ENCODE measurements around the gene TMEM11.
A peak's percentile ranks its signal among the peaks of the same experiment; 100 is the strongest.

TMEM11 gene

DNA sequence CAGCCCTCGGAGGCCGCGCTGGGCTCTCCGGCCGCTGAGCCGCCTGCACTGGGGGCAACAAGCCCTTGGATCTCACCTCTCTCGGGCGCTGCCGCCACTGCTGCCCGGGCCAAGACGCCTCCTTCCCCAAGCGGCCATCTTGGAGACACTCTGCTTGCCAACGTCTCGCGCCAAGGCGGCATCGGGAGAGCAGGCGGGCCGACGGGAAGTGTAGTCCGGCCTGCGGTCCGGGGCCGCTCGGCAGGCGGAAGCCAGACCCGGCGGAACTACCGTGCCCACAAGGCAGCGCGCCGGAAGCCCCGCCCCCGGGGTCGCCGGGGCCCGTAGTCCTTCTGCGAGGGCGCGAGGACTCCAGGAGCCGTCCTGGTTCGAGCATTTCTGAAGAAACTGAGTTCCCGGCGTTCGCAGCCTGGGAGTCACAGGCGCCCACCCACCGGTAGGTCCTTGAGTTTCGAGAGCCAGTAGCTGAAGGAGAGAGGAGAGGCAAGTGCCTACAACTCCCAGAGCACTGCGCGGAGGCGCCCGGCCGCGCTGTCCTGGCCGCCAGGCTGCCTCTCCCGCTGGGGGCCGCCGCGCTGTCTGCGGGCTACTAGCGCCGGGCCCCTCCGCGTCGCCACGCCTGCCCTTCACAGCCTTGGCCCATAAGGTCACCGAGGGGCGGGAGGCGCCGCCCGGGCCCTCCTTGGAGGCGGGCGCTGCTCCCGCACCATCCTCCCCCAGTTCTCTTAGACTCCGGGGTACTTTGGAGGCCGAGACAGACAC, at the start of gene TMEM11:
Gene TMEM11, minus strand, starts transcription at position 147 of the 762 bp plus-strand sequence. Its CDS starts 9 bp downstream, at position 138.
- no peaks in the 10 kb centered on the region for H3K9me3 ChIP-seq (ENCODE audit: control insufficient read depth, insufficient read depth, low read length)
- H3K4me1 ChIP-seq (ENCODE audit: insufficient read depth, low read length): peaks cover 11% of the 10 kb centered on the region
- peak within 1 kb of the TSS; percentile 74 for H3K9ac ChIP-seq (ENCODE audit: low read depth, low read length)
- H3K36me3 ChIP-seq (ENCODE audit: insufficient read depth, low read length): peaks cover 7% of the 10 kb centered on the region; the same call in 1 of the 2 replicates

DNA sequence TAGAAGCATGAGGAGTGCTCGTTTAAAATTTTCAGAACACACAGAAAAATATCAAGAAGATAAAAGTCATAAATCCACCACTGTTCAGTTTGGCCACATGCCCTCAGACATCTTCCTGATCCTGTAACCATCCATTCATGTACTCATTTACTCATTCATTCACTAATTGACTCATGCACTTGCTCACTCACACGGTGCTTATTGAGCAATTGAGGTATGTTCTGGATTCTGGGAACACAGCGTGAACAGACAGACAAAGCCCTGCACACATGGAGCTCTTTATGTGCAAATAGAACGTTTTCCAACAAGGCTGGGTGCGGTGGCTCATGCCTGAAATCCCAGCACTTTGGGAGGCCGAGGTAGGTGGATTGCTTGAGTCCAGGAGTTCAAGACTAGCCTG, 49.4 kb upstream of the TMEM11 start:
- H3K4me1 ChIP-seq (ENCODE audit: insufficient read depth, low read length): no peaks in the 10 kb centered on the region
- H3K9me3 ChIP-seq (ENCODE audit: control insufficient read depth, insufficient read depth, low read length): no peaks in the 10 kb centered on the region
- no peaks in the 10 kb centered on the region for H3K36me3 ChIP-seq (ENCODE audit: insufficient read depth, low read length)
- H3K9ac ChIP-seq (ENCODE audit: low read depth, low read length): no peak overlapping the region

DNA sequence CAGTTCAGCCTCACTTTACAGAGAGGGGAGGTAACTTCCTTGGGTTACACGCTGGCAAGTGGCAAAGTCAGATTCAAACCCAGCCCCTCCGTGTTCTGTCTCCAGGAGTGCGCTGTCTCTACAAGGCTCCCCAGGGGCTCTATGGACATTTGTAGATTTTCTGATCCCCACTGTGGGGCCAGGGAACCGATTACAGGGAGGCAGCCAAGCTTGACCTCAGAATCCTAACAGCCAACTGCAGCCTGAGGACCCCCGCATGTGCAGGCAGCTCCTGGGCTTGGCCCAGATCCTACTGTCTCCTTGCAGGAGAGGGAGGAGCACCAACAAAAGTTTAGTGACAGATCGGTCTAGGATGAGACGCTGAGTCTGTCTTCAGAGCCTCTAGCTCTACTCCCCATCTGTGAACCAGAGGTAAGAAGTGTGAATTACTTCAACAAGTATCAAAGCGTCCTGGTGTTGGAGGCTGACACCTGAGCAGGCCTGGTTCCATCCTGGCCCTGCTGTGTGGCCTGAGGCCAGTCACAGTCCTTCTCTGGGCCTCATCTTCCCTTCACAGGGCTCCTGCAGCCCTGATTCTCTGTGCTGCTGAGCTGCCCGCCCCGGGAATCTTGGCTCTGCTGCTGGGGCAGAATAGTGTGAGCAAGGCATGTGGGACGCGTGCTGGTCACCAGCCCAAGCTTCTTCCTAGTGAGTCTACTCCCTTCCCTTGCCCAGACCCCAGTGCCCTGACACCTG, 48.5 kb upstream of the TMEM11 start:
- no peak overlapping the region for H3K9ac ChIP-seq (ENCODE audit: low read depth, low read length)
- no peaks in the 10 kb centered on the region for H3K9me3 ChIP-seq (ENCODE audit: control insufficient read depth, insufficient read depth, low read length)
- no peaks in the 10 kb centered on the region for H3K36me3 ChIP-seq (ENCODE audit: insufficient read depth, low read length)
- H3K4me1 ChIP-seq (ENCODE audit: insufficient read depth, low read length): no peaks in the 10 kb centered on the region

GRCh38 chr17:21258593-21258992, 44.6 kb upstream of the TMEM11 start:
- Histone ChIP-seq H3K36me3 (ENCODE audit: insufficient read depth, low read length) (no peaks in the 10 kb centered on the region), H3K9me3 (ENCODE audit: control insufficient read depth, insufficient read depth, low read length) (no peaks in the 10 kb centered on the region), H3K9ac (ENCODE audit: low read depth, low read length) (no peak overlapping the region), H3K4me1 (ENCODE audit: insufficient read depth, low read length) (peaks cover 9% of the 10 kb centered on the region)

DNA sequence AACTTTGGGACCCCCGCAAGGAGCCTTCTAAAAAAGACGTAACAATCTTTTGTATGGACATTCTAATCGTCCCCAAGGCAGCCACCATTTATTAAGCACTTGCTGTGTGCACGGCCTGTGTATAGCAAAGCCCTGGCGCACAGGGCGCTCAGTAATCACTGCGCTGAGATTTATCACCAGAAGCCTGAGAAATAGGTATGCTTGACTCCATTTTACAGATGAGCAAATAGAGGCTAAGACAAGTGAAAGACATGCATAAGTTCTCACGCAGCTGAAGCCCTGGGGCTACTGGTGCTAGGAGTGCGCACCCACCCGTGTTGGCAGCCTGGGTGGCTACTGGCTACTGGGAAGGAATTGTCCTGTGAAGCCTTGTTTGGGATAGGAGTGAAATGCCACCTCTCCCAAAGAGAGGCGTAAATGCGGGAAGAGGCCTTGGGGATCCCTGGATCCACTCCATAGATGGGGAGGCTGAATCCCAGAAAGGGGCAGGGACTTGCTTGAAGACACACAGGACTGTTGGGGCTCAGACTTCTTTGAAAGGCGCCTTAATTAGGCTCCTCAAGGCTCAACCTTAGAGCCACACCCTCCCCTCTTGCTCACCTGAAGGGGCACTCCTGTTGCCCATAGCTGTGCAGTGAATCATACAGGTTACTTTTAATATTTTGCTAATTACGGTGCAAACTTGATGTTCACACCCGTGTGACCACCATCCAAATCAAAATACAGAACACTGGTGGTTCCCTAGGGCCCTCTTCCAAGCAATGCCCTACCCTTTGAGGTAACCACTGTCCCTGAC, 39.9 kb upstream of the TMEM11 start:
- no peaks in the 10 kb centered on the region for H3K9me3 ChIP-seq (ENCODE audit: control insufficient read depth, insufficient read depth, low read length)
- peak overlapping the region; percentile 64 for H3K9ac ChIP-seq (ENCODE audit: low read depth, low read length)
- peaks cover 10% of the 10 kb centered on the region for H3K4me1 ChIP-seq (ENCODE audit: insufficient read depth, low read length)
- H3K36me3 ChIP-seq (ENCODE audit: insufficient read depth, low read length): no peaks in the 10 kb centered on the region

- peaks cover 10% of the 10 kb centered on the region for H3K4me1 ChIP-seq (ENCODE audit: insufficient read depth, low read length)
- no peaks in the 10 kb centered on the region for H3K9me3 ChIP-seq (ENCODE audit: control insufficient read depth, insufficient read depth, low read length)
- no peaks in the 10 kb centered on the region for H3K36me3 ChIP-seq (ENCODE audit: insufficient read depth, low read length)
- H3K9ac ChIP-seq (ENCODE audit: low read depth, low read length): peak within 1 kb of the TSS; percentile 64
Measured at GRCh38 chr17:21252796-21253645, 39.1 kb upstream of the TMEM11 start, which contains the start of gene NATD1. Gene NATD1 (minus strand): TSS chr17:21253410. CDS start chr17:21253264, 146 bp downstream.

DNA sequence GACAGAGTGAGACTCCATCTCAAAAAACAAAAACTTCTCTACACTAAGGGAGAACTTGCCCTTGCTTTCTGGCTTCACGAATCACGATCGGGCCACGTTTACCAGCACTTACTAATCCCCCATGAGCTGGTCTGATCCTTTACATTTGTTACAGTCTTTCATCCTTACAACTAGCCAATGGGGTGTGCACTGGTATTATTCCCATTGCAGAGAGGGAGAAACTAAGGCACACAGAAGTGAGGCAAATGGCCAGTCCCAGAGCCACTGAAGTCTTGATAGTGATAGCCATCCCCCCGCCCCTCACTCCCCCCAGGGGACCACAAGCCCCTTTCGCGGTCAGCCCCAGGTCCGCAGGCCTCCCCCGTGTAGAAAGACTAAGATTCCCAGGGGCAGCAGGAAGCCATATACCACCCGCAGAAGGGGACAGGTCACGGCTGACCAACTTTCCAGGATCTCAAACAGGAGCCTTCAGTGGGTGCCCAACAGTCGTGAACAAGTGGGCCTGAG, 38.4 kb upstream of the TMEM11 start:
- peaks cover 10% of the 10 kb centered on the region for H3K4me1 ChIP-seq (ENCODE audit: insufficient read depth, low read length)
- no peaks in the 10 kb centered on the region for H3K36me3 ChIP-seq (ENCODE audit: insufficient read depth, low read length)
- peak overlapping the region; percentile 46; the same call in 1 of the 2 replicates for H3K9ac ChIP-seq (ENCODE audit: low read depth, low read length)
- no peaks in the 10 kb centered on the region for H3K9me3 ChIP-seq (ENCODE audit: control insufficient read depth, insufficient read depth, low read length)

GRCh38 chr17:21251337-21252010, 37.5 kb upstream of the TMEM11 start:
- Histone ChIP-seq H3K4me1 (ENCODE audit: insufficient read depth, low read length) (peaks cover 4% of the 10 kb centered on the region; the same call in 1 of the 2 replicates), H3K9me3 (ENCODE audit: control insufficient read depth, insufficient read depth, low read length) (no peaks in the 10 kb centered on the region), H3K36me3 (ENCODE audit: insufficient read depth, low read length) (no peaks in the 10 kb centered on the region), H3K9ac (ENCODE audit: low read depth, low read length) (no peak overlapping the region)

GRCh38 chr17:21250854-21251253, 36.9 kb upstream of the TMEM11 start:
- Histone ChIP-seq H3K4me1 (ENCODE audit: insufficient read depth, low read length) (peaks cover 4% of the 10 kb centered on the region; the same call in 1 of the 2 replicates), H3K36me3 (ENCODE audit: insufficient read depth, low read length) (no peaks in the 10 kb centered on the region), H3K9ac (ENCODE audit: low read depth, low read length) (no peak overlapping the region), H3K9me3 (ENCODE audit: control insufficient read depth, insufficient read depth, low read length) (no peaks in the 10 kb centered on the region)

GRCh38 chr17:21249920-21250703, 36.2 kb upstream of the TMEM11 start:
- Histone ChIP-seq H3K9ac (ENCODE audit: low read depth, low read length) (no peak overlapping the region), H3K9me3 (ENCODE audit: control insufficient read depth, insufficient read depth, low read length) (no peaks in the 10 kb centered on the region)

GRCh38 chr17:21249086-21249795, 35.3 kb upstream of the TMEM11 start:
- Histone ChIP-seq H3K4me1 (ENCODE audit: insufficient read depth, low read length) (peaks cover 4% of the 10 kb centered on the region; the same call in 1 of the 2 replicates), H3K9me3 (ENCODE audit: control insufficient read depth, insufficient read depth, low read length) (no peaks in the 10 kb centered on the region), H3K9ac (ENCODE audit: low read depth, low read length) (no peak overlapping the region), H3K36me3 (ENCODE audit: insufficient read depth, low read length) (no peaks in the 10 kb centered on the region)

More at GRCh38 chr17:21249920-21250703, 36.2 kb upstream of the TMEM11 start:
- no peaks in the 10 kb centered on the region for H3K36me3 ChIP-seq (ENCODE audit: insufficient read depth, low read length)
- peaks cover 4% of the 10 kb centered on the region; the same call in 1 of the 2 replicates for H3K4me1 ChIP-seq (ENCODE audit: insufficient read depth, low read length)

DNA sequence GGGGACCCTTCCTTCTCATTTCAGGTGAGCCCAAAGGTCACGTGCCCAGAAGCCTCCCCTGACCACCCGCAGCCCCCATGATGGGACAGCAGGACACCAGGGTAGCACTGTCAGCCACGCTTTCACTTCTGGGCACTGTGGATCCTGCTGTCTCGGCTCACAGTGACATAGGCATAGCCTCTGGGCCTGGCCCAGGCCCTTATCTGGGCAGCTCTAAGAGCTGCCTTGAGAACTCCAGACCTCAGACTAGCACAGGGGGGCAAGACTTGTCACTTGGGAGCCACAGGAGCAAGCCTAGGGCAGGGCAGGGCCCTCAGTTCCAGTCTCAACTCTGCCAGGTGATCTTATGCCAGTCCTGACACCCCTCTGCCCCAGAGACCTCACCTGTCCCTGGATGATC, 34.5 kb upstream of the TMEM11 start:
- no peaks in the 10 kb centered on the region for H3K36me3 ChIP-seq (ENCODE audit: insufficient read depth, low read length)
- no peaks in the 10 kb centered on the region; the same call in 1 of the 2 replicates for H3K4me1 ChIP-seq (ENCODE audit: insufficient read depth, low read length)
- no peaks in the 10 kb centered on the region for H3K9me3 ChIP-seq (ENCODE audit: control insufficient read depth, insufficient read depth, low read length)
- no peak overlapping the region for H3K9ac ChIP-seq (ENCODE audit: low read depth, low read length)
